Ishikawa (cell line): ENCODE data around the gene FRMD5.

Source experiments
- NFIC ChIP-seq: IDR thresholded peaks from 2 replicates; pipeline ENCODE4 v1.6.1; 2012
- TAF1 ChIP-seq: IDR thresholded peaks from 2 replicates; pipeline ENCODE4 v1.6.1; 2012; ENCODE audit warnings: low read depth, mild to moderate bottlenecking
- TCF12 ChIP-seq: IDR thresholded peaks from 2 replicates; pipeline ENCODE4 v1.6.1; 2012; ENCODE audit warnings: low read depth
- TF ChIP-seq, protein P1 (sequence below): IDR thresholded peaks from 2 replicates; pipeline ENCODE4 v1.6.1; 2012; ENCODE audit warnings: low read depth, mild to moderate bottlenecking

GRCh38 chr15:44093836-44094235 is 101.2 kb downstream of the FRMD5 start:
- no peak for TF ChIP-seq TCF12
- TF ChIP-seq TAF1: no peak
- TF ChIP-seq, protein P1, sequence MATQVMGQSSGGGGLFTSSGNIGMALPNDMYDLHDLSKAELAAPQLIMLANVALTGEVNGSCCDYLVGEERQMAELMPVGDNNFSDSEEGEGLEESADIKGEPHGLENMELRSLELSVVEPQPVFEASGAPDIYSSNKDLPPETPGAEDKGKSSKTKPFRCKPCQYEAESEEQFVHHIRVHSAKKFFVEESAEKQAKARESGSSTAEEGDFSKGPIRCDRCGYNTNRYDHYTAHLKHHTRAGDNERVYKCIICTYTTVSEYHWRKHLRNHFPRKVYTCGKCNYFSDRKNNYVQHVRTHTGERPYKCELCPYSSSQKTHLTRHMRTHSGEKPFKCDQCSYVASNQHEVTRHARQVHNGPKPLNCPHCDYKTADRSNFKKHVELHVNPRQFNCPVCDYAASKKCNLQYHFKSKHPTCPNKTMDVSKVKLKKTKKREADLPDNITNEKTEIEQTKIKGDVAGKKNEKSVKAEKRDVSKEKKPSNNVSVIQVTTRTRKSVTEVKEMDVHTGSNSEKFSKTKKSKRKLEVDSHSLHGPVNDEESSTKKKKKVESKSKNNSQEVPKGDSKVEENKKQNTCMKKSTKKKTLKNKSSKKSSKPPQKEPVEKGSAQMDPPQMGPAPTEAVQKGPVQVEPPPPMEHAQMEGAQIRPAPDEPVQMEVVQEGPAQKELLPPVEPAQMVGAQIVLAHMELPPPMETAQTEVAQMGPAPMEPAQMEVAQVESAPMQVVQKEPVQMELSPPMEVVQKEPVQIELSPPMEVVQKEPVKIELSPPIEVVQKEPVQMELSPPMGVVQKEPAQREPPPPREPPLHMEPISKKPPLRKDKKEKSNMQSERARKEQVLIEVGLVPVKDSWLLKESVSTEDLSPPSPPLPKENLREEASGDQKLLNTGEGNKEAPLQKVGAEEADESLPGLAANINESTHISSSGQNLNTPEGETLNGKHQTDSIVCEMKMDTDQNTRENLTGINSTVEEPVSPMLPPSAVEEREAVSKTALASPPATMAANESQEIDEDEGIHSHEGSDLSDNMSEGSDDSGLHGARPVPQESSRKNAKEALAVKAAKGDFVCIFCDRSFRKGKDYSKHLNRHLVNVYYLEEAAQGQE: no peak
- no peak for TF ChIP-seq NFIC
